ENCODE results near the gene CARS2.

DNA sequence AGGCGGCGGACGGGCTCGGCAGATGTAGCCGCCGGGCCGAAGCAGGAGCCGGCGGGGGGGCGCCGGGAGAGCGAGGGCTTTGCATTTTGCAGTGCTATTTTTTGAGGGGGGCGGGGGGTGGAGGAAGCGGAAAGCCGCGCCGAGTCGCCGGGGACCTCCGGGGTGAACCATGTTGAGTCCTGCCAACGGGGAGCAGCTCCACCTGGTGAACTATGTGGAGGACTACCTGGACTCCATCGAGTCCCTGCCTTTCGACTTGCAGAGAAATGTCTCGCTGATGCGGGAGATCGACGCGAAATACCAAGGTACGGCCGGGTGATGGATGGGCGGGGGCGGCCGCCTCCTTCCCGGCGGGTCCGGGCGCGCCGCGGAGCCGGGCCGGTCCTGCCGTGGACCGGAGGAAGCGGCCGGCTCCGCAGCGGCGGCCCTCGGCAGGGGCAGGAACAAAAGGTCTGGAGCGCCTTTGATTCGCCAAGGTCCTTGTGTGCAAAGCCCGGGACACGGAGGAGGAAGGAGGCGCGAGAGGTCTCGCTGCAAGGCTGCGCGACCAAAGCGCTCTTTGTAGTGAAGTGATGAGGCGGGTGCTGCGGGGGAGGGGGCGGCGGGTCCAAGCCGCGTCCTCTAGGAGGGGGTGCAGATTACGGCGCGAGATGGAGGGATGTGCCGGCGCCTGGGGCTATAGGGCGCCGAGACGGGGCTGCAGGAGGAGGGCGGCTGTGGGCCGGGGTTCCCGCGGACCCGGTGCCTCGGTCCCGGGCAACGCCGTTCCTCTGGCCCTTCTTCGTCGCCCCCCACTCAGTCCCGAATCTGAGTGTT is 8.3 kb upstream of the CARS2 start:
- TF ChIP-seq, protein P1, sequence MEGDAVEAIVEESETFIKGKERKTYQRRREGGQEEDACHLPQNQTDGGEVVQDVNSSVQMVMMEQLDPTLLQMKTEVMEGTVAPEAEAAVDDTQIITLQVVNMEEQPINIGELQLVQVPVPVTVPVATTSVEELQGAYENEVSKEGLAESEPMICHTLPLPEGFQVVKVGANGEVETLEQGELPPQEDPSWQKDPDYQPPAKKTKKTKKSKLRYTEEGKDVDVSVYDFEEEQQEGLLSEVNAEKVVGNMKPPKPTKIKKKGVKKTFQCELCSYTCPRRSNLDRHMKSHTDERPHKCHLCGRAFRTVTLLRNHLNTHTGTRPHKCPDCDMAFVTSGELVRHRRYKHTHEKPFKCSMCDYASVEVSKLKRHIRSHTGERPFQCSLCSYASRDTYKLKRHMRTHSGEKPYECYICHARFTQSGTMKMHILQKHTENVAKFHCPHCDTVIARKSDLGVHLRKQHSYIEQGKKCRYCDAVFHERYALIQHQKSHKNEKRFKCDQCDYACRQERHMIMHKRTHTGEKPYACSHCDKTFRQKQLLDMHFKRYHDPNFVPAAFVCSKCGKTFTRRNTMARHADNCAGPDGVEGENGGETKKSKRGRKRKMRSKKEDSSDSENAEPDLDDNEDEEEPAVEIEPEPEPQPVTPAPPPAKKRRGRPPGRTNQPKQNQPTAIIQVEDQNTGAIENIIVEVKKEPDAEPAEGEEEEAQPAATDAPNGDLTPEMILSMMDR (conservative IDR thresholded peaks at IDR 0.05): no peak; the same call in 1 of the 2 replicates
- TF ChIP-seq ZFX (IDR thresholded peaks at IDR 0.05): no peak

Data from C4-2B (cell line).